HUES64 (cell line): ENCODE data around the gene ZCWPW1.

Experiments used
- H3K27ac ChIP-seq: 2 replicates; pipeline ENCODE4 v1.7.0; 2013; ENCODE audit warnings: low read depth, low read length, inconsistent platforms
- H3K27me3 ChIP-seq: 2 replicates; pipeline ENCODE4 v1.6.1; 2013; ENCODE audit warnings: mild to moderate bottlenecking, low read length; ENCODE audit not compliant: insufficient read depth
- H3K36me3 ChIP-seq: 2 replicates; pipeline ENCODE4 v1.6.1; 2013; ENCODE audit warnings: mild to moderate bottlenecking, low read length; ENCODE audit not compliant: insufficient read depth
- H3K4me1 ChIP-seq: 2 replicates; pipeline ENCODE4 v1.6.1; 2013; ENCODE audit warnings: mild to moderate bottlenecking, low read length, moderate library complexity; ENCODE audit not compliant: insufficient read depth
- H3K4me3 ChIP-seq: 2 replicates; pipeline ENCODE4 v1.5.1; 2013; ENCODE audit warnings: mild to moderate bottlenecking, low read length, moderate library complexity
- H3K9ac ChIP-seq: 2 replicates; pipeline ENCODE4 v1.6.1; 2013; ENCODE audit warnings: mild to moderate bottlenecking, low read depth, low read length
- H3K9me3 ChIP-seq: 2 replicates; pipeline ENCODE4 v1.6.1; 2013; ENCODE audit warnings: low read depth, low read length; ENCODE audit not compliant: insufficient read depth
- WGBS: fragments of 150-250, 120-280 bp; methylation state at CpG from one replicate; pipeline ENCODE4 v1.1.7; 2013; ENCODE audit warnings: missing lambda C conversion rate; 5-methylcytosine and 5-hydroxymethylcytosine counted together

ZCWPW1 gene

DNA sequence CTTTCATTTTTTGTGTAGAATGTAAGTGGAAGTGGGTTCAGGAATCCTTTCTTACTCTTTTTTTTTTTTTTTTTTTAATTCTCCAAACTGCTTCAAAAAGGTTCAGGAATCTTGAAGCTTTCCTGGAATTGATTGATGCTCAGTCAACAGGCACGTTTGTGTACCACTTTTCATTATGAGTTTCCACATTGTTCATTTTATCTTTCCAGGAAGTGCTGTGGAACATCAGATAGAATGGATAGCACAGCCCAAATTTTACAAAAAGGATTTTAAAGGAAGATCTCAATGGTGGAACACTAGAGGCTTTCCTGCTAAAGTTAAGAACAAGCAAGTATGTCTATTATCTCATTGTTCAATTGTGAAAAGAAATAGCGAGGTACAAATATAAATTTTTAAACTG, 9.7 kb upstream of the ZCWPW1 start:
- peaks cover 21% of the 10 kb centered on the region for H3K36me3 ChIP-seq
- no peaks in the 10 kb centered on the region for H3K27me3 ChIP-seq
- no peak overlapping the region for H3K27ac ChIP-seq
- no peak overlapping the region for H3K4me3 ChIP-seq
- WGBS = 62% methylated on average over 1 of the region's 2 CpGs
- H3K4me1 ChIP-seq = no peaks in the 10 kb centered on the region; the same call in 1 of the 2 replicates
- H3K9ac ChIP-seq = no peak overlapping the region
- H3K9me3 ChIP-seq = no peaks in the 10 kb centered on the region

DNA sequence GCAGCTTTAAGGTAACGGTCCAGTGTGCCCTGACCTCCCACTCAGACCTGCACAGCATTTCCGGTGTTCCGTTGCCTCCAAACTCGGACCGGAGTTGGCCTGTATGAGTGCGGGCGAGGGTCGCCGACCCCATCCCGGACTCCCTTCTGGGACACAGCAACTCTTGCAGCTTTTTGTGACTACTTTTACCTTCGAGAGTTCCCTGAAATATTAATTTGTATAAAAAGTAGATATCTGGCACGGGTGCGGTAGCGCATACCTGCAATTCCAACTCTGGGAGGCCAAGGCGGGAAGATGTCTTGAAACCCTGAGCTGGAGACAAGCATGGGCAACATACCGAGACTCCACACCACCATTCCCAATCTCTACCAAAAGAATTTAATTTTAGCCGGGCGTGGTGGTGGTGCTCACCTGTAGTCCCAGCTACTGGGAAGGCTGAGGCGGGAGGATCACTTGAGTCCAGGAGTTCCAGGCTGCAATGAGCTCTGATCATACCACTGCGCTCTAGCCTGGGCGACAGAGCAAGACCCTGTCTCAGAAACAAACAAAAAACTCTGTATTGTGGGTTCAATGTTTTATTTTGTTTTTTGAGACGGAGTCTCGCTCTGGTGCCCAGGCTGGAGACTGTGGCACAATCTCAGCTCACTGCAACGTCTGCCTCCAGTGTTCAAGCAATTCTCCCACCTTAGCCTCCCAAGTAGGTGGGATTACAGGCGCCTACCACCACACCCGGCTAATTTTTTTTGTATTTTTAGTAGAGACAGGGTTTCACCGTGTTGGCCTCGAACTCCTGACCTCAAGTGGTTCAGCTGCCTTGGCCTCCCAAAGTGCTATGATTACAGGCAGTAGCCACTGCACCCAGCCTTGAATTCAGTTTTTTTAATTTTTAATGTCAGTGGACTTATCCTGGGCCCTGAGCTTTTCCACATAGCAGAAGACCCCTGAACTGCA, 8.9 kb upstream of the ZCWPW1 start:
- H3K9me3 ChIP-seq = no peaks in the 10 kb centered on the region
- H3K27me3 ChIP-seq = no peaks in the 10 kb centered on the region
- 95% methylated on average over 28 of the region's 28 CpGs for WGBS
- no peak overlapping the region for H3K27ac ChIP-seq
- H3K4me3 ChIP-seq = no peak overlapping the region; the same call in 1 of the 2 replicates
- H3K9ac ChIP-seq = no peak overlapping the region
- H3K36me3 ChIP-seq = peaks cover 29% of the 10 kb centered on the region
- no peaks in the 10 kb centered on the region; the same call in 1 of the 2 replicates for H3K4me1 ChIP-seq

DNA sequence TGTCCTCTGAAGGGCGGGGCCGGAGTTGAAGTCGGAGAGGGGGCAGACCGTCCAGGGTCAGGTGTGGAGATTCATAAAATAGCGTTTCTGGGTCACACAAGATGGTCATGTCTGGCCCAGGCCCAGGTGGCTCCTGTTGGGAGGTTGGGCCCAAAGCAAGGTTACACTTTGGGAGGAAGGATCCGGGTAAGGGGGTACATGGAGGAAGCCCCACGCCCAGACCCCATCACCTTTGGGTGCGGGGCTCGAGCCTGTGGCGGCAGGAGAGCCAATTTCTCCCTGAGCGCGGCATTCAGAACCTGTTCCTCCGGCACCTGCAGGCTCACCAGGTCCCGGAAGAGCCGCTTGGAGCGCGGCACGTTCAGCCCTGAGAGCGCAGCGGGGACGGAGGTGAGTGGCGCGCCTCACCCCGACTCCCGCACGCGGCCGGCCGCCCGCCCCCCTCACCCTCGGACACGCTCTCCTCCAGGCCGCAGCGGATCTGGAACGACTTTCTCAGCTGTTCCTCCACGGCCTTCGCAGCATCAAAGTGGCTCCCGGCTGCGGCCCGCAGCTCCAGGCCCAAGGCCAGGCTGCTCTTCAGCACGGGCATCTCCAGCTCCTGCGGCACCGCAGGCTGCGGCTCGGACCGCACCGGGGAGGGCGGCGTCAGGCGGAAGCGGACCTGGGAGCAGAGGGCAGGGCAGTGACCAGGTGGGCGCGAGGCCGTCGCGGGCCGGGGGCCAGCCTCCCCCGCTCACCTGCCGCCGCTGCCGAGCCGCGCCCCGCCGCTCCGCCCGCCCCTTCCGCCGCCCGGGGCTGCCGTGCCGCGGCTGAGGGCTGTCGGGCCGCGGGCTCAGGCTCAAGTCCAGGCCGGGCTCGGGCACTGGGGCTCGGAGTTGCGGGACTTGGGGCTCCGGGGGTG, 7.2 kb upstream of the ZCWPW1 start:
- Histone ChIP-seq H3K27ac (peak overlapping the region; percentile 90), H3K36me3 (peaks cover 43% of the 10 kb centered on the region), H3K9me3 (no peaks in the 10 kb centered on the region), H3K4me3 (peak overlapping the region; percentile 82), H3K4me1 (peaks cover 6% of the 10 kb centered on the region; the same call in 1 of the 2 replicates), H3K9ac (peak overlapping the region; percentile 85), H3K27me3 (no peaks in the 10 kb centered on the region)
- 2% methylated on average over 81 of the region's 81 CpGs for WGBS

DNA sequence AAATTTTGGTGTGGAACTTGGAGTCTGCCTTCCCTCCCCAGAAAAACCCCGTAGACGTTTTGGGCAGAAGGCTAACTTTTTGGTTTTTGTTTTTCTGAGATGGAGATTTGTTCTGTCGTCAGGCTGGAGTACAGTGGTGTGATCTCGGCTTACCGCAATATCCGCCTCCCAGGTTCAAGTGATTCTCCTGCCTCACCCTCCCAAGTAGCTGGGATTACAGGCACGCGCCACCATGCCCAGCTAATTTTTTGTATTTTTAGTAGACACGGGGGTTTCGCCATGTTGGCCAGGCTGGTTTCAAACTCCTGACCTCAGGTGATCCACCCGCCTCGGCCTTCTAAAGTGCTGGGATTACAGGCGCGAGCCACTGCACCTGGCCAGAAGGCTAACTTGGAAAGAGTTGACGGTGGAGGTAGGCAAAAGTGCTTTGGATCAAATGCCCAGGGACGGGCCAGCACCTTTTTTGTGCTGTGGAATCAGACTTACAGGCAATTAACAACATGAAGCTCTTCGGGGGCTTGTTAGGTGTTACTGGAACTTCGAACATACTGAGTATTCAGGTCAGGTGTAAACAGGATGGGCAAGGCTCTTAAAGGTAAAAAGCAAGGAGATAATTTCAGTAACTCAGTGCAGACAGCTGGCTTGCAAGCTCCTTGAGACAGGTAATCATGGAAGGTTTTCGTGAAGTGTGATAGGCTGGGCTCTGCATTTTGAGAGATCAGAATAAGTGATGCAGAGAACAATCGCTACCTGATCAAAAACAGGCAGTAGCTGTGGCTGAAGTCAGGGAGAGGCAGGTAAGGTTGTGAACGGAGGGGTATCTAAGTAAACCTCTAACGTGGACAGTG, 6.0 kb upstream of the ZCWPW1 start:
- Histone ChIP-seq H3K27ac (peak overlapping the region; percentile 90), H3K4me1 (peaks cover 9% of the 10 kb centered on the region; the same call in 1 of the 2 replicates), H3K4me3 (peak overlapping the region; percentile 82), H3K9me3 (no peaks in the 10 kb centered on the region), H3K36me3 (peaks cover 43% of the 10 kb centered on the region), H3K9ac (peak overlapping the region; percentile 85; the same call in 1 of the 2 replicates), H3K27me3 (no peaks in the 10 kb centered on the region)
- WGBS = 90% methylated on average over 22 of the region's 22 CpGs

DNA sequence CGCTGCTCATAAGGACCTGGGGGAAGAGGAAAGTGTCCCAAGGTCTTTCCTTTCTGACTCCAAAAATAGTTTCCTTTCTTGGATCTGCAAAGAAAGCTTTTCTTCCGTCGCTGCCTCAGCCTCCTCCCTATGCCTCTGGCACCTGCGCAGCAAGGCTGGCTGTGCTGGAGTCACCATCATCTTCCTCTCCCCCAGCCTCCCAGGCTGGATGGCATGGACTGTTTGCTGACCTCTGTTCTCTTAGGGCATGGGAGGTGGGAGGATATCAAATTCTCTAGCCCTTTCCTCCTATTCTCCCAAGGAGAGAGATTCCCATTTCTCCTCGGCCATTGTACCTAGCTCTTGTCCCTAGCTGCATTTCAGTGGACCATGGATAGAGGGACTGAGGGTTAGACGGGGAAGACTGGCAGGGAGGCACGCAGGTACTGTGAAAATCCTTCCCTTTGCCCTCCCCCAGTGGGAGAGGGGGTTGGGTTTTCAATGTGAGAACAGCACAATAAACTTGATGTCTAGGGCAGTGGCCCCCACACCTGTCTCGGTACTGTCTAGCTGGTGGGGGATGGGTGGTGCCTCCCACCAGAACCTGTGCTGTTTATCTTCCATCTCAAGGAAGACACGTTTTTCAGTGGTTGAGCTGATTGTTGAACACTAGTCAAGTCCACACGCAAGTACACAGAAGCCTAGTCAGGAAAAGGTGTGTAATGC, 5.2 kb upstream of the ZCWPW1 start:
- no peak overlapping the region; the same call in 1 of the 2 replicates for H3K4me3 ChIP-seq
- no peak overlapping the region for H3K27ac ChIP-seq
- H3K4me1 ChIP-seq = peaks cover 9% of the 10 kb centered on the region; the same call in 1 of the 2 replicates
- no peak overlapping the region for H3K9ac ChIP-seq
- 90% methylated on average over 7 of the region's 10 CpGs for WGBS
- H3K27me3 ChIP-seq = no peaks in the 10 kb centered on the region
- H3K9me3 ChIP-seq = no peaks in the 10 kb centered on the region
- peaks cover 43% of the 10 kb centered on the region for H3K36me3 ChIP-seq

DNA sequence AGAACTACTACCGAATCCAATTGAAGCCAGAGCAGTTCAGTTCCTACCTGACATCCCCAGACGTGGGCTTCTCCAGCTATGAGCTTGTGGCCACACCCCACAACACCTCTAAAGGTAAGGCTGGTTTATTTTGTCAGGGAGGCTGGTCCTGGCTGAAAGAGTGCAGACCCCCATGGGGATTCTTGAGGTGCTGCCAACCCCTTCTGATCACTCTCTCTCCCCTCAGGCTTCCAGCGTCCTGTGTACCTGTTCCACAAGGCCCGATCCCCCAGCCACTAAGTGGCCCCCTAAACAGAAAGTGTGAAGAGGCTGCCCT, 4.7 kb upstream of the ZCWPW1 start:
- WGBS = 93% methylated on average over 3 of the region's 4 CpGs
- Histone ChIP-seq H3K36me3 (peaks cover 43% of the 10 kb centered on the region), H3K9me3 (no peaks in the 10 kb centered on the region), H3K4me1 (peaks cover 9% of the 10 kb centered on the region; the same call in 1 of the 2 replicates), H3K4me3 (no peak overlapping the region), H3K27me3 (no peaks in the 10 kb centered on the region), H3K27ac (no peak overlapping the region; the same call in 1 of the 2 replicates), H3K9ac (no peak overlapping the region)

DNA sequence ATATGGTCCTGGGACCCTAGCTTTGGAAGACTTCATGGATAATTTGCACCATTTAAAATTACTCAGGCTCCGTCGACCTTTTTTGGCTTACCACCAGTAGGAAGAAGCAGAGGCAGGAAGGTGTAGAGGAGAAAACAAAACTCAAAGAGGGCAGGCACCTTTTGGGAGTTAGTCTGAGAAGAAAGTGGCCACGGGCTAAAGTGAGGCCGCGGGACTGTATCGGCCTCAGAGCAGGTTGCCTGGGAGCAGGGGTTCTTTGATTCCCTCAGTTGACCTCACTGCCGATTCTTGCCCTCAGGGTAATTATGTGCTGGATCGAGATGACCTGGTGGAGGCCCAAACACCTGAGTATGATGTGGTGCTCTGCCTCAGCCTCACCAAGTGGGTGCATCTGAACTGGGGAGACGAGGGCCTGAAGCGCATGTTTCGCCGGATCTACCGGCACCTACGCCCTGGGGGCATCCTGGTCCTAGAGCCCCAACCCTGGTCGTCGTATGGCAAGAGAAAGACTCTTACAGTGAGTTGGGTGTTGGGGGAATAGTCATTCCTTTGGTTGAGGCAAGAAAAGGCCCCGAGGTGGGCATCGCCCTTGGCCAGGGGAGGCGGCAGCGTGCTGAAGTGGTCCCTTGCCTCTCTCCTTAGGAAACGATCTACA, 4.2 kb upstream of the ZCWPW1 start:
- Histone ChIP-seq H3K9ac (no peak overlapping the region; the same call in 1 of the 2 replicates), H3K36me3 (peaks cover 43% of the 10 kb centered on the region), H3K27me3 (peaks cover 3% of the 10 kb centered on the region; the same call in 1 of the 2 replicates), H3K9me3 (0 out of 2 replicates have a peak, but pooled peaks cover 3% of the 10 kb centered on the region), H3K4me3 (no peak overlapping the region), H3K4me1 (peaks cover 9% of the 10 kb centered on the region; the same call in 1 of the 2 replicates), H3K27ac (no peak overlapping the region; the same call in 1 of the 2 replicates)
- 94% methylated on average over 21 of the region's 21 CpGs for WGBS

DNA sequence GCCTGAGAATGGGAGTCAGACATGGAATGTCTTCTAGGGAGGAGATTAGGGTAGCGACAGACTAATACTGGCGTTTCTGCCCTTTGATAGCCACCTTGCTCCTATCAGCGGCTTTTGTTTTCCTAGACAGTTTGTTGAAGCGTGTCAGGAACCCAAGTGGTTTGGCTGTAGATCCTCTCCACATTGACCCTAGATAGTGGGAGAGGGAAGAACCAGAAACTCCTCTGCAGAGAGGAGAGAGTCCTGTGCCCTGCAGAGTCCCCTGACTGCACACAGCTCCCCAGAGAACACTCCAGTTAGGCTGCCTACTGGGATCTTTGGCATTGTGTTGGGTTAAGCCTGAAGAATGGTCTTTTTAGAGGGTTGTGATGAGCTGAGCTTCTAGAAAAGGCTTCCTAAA, 3.5 kb upstream of the ZCWPW1 start:
- H3K36me3 ChIP-seq = peaks cover 43% of the 10 kb centered on the region
- peak overlapping the region; percentile 30; the same call in 1 of the 2 replicates for H3K9ac ChIP-seq
- H3K4me1 ChIP-seq = peaks cover 9% of the 10 kb centered on the region; the same call in 1 of the 2 replicates
- H3K9me3 ChIP-seq = 0 out of 2 replicates have a peak, but pooled peaks cover 4% of the 10 kb centered on the region
- H3K27ac ChIP-seq = peak overlapping the region; percentile 40; the same call in 1 of the 2 replicates
- 91% methylated on average over 4 of the region's 4 CpGs for WGBS
- H3K4me3 ChIP-seq = no peak overlapping the region; the same call in 1 of the 2 replicates
- H3K27me3 ChIP-seq = peaks cover 6% of the 10 kb centered on the region; the same call in 1 of the 2 replicates

DNA sequence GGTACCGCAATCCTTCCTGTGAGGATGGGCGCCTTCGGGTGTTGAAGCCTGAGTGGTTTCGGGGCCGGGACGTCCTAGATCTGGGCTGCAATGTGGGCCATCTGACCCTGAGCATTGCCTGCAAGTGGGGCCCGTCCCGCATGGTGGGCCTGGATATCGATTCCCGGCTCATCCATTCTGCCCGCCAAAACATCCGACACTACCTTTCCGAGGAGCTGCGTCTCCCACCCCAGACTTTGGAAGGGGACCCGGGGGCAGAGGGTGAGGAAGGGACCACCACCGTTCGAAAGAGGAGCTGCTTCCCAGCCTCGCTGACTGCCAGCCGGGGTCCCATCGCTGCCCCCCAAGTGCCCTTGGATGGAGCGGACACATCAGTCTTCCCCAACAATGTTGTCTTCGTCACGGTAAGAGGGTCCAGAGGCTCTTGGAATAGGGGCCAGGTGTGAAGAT, 2.8 kb upstream of the ZCWPW1 start:
- H3K36me3 ChIP-seq = peaks cover 43% of the 10 kb centered on the region
- peak overlapping the region; percentile 29; the same call in 1 of the 2 replicates for H3K27ac ChIP-seq
- no peak overlapping the region for H3K9ac ChIP-seq
- H3K4me3 ChIP-seq = peak overlapping the region; percentile 96; the same call in 1 of the 2 replicates
- H3K27me3 ChIP-seq = peaks cover 9% of the 10 kb centered on the region
- 0 out of 2 replicates have a peak, but pooled peaks cover 4% of the 10 kb centered on the region for H3K9me3 ChIP-seq
- WGBS = 95% methylated on average over 23 of the region's 23 CpGs
- peaks cover 9% of the 10 kb centered on the region; the same call in 1 of the 2 replicates for H3K4me1 ChIP-seq
